Measurements from ENCODE around the gene CTRB2. TPM values are rescaled to one million over a fixed set of nuclear protein-coding genes. Genes with fewer than 3 reads are reported as not detected.
"Not testable (repeated sequence)": the region's sequence is repeated elsewhere in the genome, so short reads cannot be mapped to it uniquely, and the experiment has no call there.

CTRB2 gene
- total RNA-seq, 2 experiments from 2014 or later, result not detected

GRCh38 chr16:75205961-75206748 lies 806 bp downstream of the CTRB2 start:
- H3K4me1 Mint-ChIP-seq (ENCODE audit: low read depth); H3K9me3 Mint-ChIP-seq (ENCODE audit: insufficient read depth); H3K4me3 Mint-ChIP-seq; H3K27ac Mint-ChIP-seq; H3K36me3 Mint-ChIP-seq (ENCODE audit: low read depth); ATAC-seq; CTCF ChIA-PET; DNase-seq; H3K27me3 Mint-ChIP-seq (ENCODE audit: low read depth); POLR2A ChIA-PET: not testable (repeated sequence)

DNA sequence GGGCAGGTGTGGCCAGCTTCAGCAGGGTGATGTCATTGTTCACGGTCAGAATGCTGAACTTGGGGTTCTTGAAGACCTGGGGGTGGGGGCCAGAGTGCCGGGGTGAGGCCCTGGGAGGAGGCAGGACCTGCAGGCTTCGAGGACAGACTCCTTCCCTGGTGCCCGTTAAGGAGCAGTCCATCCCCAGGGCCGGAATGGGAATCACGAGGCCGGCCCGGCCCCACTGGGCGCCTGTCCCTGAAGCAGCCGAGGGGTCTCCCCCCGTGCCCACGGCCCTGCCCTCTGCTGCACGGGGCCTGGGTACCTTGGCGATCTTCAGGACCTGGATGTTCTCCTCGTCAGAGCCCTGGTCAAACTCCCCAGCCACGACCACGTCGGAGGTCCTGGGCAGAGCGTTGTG lies 1.5 kb downstream of the CTRB2 start:
- DNase-seq; H3K9me3 Mint-ChIP-seq (ENCODE audit: insufficient read depth); CTCF ChIA-PET; H3K27ac Mint-ChIP-seq; POLR2A ChIA-PET; H3K36me3 Mint-ChIP-seq (ENCODE audit: low read depth); H3K4me3 Mint-ChIP-seq; ATAC-seq; H3K27me3 Mint-ChIP-seq (ENCODE audit: low read depth): not testable (repeated sequence)
- H3K4me1 Mint-ChIP-seq (ENCODE audit: low read depth), result peaks cover 14% of the 10 kb centered on the region

DNA sequence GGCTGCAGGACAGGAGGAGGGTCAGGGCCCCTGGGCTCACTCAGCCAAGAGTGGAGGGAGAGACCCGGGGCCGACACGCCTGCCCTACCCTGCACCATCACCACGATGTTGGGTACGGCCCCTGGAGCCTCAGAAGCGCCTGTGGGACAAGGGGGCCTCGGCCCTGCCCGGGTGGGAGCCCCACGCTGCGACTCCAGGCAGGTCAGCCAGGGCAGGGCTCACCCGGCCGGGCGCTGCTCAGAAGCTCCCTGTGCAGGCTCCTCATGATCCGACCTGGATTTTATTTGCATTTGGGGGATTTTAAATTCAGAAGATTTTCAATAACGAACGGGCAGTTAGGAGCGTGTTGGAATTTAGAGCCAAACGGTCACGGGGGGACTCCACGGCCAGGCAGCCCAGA lies 2.1 kb downstream of the CTRB2 start:
- H3K4me1 Mint-ChIP-seq (ENCODE audit: low read depth), result peaks cover 14% of the 10 kb centered on the region
- H3K4me3 Mint-ChIP-seq; ATAC-seq; H3K36me3 Mint-ChIP-seq (ENCODE audit: low read depth); H3K27ac Mint-ChIP-seq; POLR2A ChIA-PET; DNase-seq; H3K27me3 Mint-ChIP-seq (ENCODE audit: low read depth); H3K9me3 Mint-ChIP-seq (ENCODE audit: insufficient read depth): not testable (repeated sequence)
- CTCF ChIA-PET, result interaction anchor here (6.6 kb wide), 1 partner anchor 15 kb away, joined by 63 read pairs; the partner anchor contains the start of gene CTRB1

GRCh38 chr16:75204410-75204758 lies 2.6 kb downstream of the CTRB2 start:
- no peak for DNase-seq
- Mint-ChIP-seq H3K36me3 (ENCODE audit: low read depth) (no peaks in the 10 kb centered on the region), H3K27me3 (ENCODE audit: low read depth) (peaks cover 6% of the 10 kb centered on the region), H3K9me3 (ENCODE audit: insufficient read depth) (no peaks in the 10 kb centered on the region), H3K4me1 (ENCODE audit: low read depth) (peaks cover 15% of the 10 kb centered on the region), H3K27ac (no peak overlapping the region), H3K4me3 (no peak overlapping the region)
- ATAC-seq, result no peak
- CTCF ChIA-PET, result interaction anchor here (1.2 to 6.6 kb wide), 2 partner anchors 16 to 261 kb away, joined by 3 to 63 read pairs; partner anchors contain the start of gene CTRB1
- POLR2A ChIA-PET, result no interaction called here

DNA sequence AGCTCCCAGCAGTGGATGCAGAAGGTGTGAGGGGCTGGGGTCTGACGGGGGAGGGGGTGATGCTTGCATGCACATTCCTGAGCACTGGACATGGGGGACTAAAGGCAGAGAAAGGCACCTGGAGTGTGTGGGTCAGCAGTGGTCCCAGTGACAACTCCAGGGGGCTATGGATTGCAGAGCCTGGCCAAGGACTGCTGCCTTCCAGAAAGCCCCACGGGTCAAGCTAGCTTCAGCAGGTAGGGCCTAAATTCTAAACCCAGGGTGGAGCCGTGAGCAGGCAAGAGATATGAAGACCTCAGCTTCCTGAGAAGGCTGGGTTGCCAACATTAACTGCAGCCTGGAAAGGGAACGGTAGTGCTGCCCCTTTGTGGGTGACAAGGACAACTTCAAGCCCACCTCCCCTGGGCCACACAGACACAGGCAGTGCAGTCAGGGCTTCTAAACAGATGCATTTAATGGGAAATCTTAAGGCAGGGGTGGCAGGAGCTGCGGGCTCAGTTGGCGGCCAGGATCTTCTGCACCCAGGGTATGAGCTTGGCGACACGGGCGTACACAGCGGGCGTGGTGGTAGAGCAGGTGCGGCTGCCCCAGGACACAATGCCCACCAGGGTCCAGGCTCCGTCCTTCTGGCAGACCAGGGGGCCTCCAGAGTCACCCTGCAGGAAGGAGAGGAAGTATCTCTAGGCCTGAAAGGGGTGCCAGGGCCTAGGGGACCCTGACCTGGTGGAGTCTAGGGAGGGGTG lies 3.1 kb downstream of the CTRB2 start:
- ATAC-seq (no peak), DNase-seq (no peak)
- Mint-ChIP-seq H3K4me1 (ENCODE audit: low read depth) (peaks cover 17% of the 10 kb centered on the region), H3K4me3 (no peak overlapping the region), H3K9me3 (ENCODE audit: insufficient read depth) (no peaks in the 10 kb centered on the region), H3K27me3 (ENCODE audit: low read depth) (peaks cover 7% of the 10 kb centered on the region), H3K27ac (no peak overlapping the region), H3K36me3 (ENCODE audit: low read depth) (no peaks in the 10 kb centered on the region)
- ChIA-PET POLR2A (no interaction called here), CTCF (interaction anchor here (1.2 to 6.6 kb wide), 2 partner anchors 16 to 261 kb away, joined by 3 to 63 read pairs; partner anchors contain the start of gene CTRB1)

DNA sequence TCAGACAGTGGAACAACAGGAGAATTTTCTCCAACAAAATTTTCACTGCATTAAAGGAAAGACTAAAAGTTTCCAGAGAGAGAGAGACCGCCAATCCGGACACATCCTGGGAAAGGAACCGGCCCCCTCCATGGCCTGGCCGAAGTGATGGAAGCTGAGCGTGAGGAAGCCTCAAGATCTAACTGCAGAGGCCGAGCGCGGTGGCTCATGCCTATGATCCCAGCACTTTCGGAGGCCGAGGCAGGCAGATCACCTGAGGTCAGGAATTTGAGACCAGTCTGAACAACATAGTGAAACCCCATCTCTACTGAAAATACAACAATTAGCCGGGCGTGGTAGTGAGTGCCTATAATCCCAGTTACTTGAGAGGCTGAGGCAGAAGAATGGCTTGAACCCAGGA lies 3.9 kb downstream of the CTRB2 start:
- no peak overlapping the region for H3K4me3 Mint-ChIP-seq
- peaks cover 12% of the 10 kb centered on the region for H3K27me3 Mint-ChIP-seq (ENCODE audit: low read depth)
- no peak for ATAC-seq
- no peak overlapping the region for H3K27ac Mint-ChIP-seq
- H3K36me3 Mint-ChIP-seq (ENCODE audit: low read depth), result no peaks in the 10 kb centered on the region
- DNase-seq, result no peak
- peaks cover 21% of the 10 kb centered on the region for H3K4me1 Mint-ChIP-seq (ENCODE audit: low read depth)
- ChIA-PET POLR2A (interaction anchor here (0.6 kb wide), 1 partner anchor 15 kb away, joined by 3 read pairs; no protein-coding TSS in a partner anchor), CTCF (interaction anchor here (1.2 to 6.6 kb wide), 3 partner anchors 17 to 262 kb away, joined by 3 to 63 read pairs (median 11); partner anchors contain the start of gene CTRB1)
- H3K9me3 Mint-ChIP-seq (ENCODE audit: insufficient read depth), result no peaks in the 10 kb centered on the region

- CTCF ChIA-PET, result interaction anchor here (0.8 to 6.6 kb wide), 5 partner anchors 18 to 203 kb away, joined by 3 to 63 read pairs (median 11); partner anchors contain the start of gene CTRB1
- Mint-ChIP-seq H3K9me3 (ENCODE audit: insufficient read depth) (no peaks in the 10 kb centered on the region), H3K4me3 (no peak overlapping the region), H3K27me3 (ENCODE audit: low read depth) (peaks cover 20% of the 10 kb centered on the region), H3K4me1 (ENCODE audit: low read depth) (peaks cover 25% of the 10 kb centered on the region), H3K36me3 (ENCODE audit: low read depth) (no peaks in the 10 kb centered on the region), H3K27ac (no peak overlapping the region)
- DNase-seq (no peak), ATAC-seq (no peak)
- POLR2A ChIA-PET, result no interaction called here
Observed at GRCh38 chr16:75202069-75202590, 4.8 kb downstream of the CTRB2 start.

DNA sequence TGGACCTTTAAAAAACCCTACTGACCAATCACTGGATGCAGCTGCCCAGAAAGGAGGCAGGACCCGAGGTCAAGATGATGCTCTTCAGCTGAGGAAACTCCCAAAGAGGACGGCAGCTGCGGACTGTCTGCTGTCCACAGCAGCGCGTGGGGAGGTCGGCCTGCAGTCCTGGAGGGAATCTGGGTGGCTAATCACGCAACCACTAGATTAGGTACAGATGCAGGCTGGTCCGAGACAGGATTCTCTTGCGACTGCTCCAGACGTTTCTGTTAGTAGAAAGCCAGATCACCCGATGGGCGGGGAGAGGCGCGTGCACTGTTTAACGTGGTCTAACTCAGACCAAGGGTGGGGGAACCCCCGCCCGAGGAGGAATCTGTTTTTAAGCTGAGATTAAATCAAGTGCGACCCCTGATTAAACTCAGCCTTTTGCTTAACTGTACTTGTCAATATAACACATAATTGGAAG lies 8.8 kb downstream of the CTRB2 start:
- Mint-ChIP-seq H3K4me1 (ENCODE audit: low read depth) (peaks cover 25% of the 10 kb centered on the region), H3K4me3 (no peak overlapping the region), H3K36me3 (ENCODE audit: low read depth) (no peaks in the 10 kb centered on the region), H3K27ac (no peak overlapping the region), H3K9me3 (ENCODE audit: insufficient read depth) (no peaks in the 10 kb centered on the region), H3K27me3 (ENCODE audit: low read depth) (peaks cover 24% of the 10 kb centered on the region)
- DNase-seq (no peak), ATAC-seq (no peak)
- ChIA-PET CTCF (interaction anchor here (0.6 to 6.6 kb wide), 17 partner anchors 8 to 335 kb away, joined by 3 to 63 read pairs (median 7); partner anchors contain the start of gene CTRB1), POLR2A (no interaction called here)

DNA sequence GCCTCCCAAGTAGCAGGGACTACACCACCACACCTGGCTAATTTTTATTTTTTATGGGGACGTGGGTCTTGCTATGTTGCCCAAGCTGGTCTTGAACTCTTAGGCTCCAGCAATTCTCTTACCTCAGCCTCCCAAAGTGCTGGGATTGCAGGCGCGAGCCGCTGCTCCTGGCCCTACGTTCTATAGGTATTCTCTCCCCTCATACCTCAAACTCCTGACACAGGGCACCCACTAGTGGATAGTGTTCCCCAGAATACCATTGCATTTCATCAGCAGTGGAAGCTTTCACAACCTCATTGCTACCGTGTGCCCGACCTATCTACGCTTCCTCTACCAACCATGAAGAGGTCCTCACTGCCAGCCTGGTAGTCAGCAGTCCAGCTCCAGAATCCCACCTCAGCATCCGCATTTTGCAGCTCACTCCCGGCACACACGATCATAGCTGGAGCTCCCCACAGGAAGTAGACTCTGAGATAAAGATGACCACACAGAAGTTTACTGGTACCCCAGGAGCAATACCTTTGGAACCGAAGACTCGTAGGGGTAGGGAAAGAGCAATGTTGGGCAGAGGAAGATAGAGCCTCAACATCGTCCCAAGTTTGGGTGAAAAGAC lies 9.3 kb downstream of the CTRB2 start:
- no peaks in the 10 kb centered on the region for H3K9me3 Mint-ChIP-seq (ENCODE audit: insufficient read depth)
- H3K27me3 Mint-ChIP-seq (ENCODE audit: low read depth), result peaks cover 24% of the 10 kb centered on the region
- H3K27ac Mint-ChIP-seq, result no peak overlapping the region
- H3K4me1 Mint-ChIP-seq (ENCODE audit: low read depth), result peaks cover 25% of the 10 kb centered on the region
- H3K36me3 Mint-ChIP-seq (ENCODE audit: low read depth), result no peaks in the 10 kb centered on the region
- H3K4me3 Mint-ChIP-seq, result no peak overlapping the region
- DNase-seq (no peak), ATAC-seq (no peak)
- POLR2A ChIA-PET, result no interaction called here
- CTCF ChIA-PET, result interaction anchor here (0.6 to 4.6 kb wide), 12 partner anchors 16 to 335 kb away, joined by 3 to 46 read pairs (median 5); no protein-coding TSS in a partner anchor

DNA sequence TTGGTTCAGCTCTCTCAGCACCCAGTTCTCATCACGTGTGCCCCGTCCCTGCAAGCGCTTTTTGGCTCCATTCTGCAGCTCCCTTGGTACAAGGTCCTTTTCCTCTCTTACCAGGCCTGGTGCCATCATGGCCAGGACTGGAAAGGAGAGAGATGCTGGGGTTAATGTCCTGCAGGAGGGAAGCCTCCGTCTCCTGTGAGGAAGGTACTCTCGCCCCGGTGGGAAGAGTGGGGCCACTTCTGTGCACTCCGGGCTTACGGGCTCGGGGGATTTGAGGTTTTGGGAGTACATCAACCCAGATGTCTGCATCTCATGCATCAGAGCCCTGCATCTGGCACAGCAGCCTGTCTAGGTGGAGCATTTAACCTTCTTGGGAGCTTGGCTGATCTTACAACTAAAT lies 10.1 kb downstream of the CTRB2 start:
- ATAC-seq (no peak), DNase-seq (no peak)
- ChIA-PET POLR2A (interaction anchor here (0.9 kb wide), 1 partner anchor 14 kb away, joined by 3 read pairs; no protein-coding TSS in a partner anchor), CTCF (interaction anchor here (1.2 to 4.6 kb wide), 6 partner anchors 37 to 268 kb away, joined by 4 to 46 read pairs (median 5); no protein-coding TSS in a partner anchor)
- H3K27ac Mint-ChIP-seq, result no peak overlapping the region
- peaks cover 23% of the 10 kb centered on the region for H3K4me1 Mint-ChIP-seq (ENCODE audit: low read depth)
- no peaks in the 10 kb centered on the region for H3K36me3 Mint-ChIP-seq (ENCODE audit: low read depth)
- no peaks in the 10 kb centered on the region for H3K9me3 Mint-ChIP-seq (ENCODE audit: insufficient read depth)
- no peak overlapping the region for H3K4me3 Mint-ChIP-seq
- peaks cover 24% of the 10 kb centered on the region for H3K27me3 Mint-ChIP-seq (ENCODE audit: low read depth)

Measured in activated CD8-positive, alpha-beta T cell treated with anti-CD3 and anti-CD28 coated beads, Interleukin-2, amount 10 ng/mL, durations not matched to agents 7 days and 5 days (primary cell).